ENCODE results near the gene LONRF2.

LONRF2 gene

DNA sequence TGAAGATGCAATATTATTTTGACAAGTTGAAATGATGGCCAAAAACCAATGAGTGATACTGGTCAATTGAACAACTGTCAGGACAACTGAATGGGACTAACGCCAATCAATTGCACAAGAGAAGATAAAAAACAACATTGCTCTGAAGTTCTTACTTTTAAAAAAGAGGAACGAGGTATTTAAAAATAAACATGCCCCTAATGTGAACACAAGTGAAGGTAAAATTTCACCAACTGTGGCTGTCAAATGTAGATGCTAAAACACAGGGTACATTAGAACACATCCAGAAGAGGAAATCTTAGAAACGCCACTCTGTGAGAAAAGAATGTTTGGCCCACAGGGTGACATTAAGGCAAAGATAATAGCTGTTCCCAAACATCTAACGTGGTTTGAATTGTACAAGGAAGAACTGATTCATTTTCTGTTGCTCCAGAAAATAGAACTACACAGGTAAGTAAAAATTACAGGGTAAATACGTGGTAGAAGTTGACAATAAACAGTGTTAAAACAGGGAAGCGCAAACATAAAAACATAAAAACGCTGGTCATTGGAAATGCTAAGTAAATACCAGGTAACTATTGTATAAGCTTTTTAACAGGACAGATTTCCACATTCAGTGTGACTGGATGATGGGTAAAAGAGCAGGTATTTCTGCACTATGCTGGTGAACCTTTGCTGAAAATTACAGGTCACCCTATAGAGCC, 20.3 kb downstream of the LONRF2 start:
- no peak for ATAC-seq
- no peak for DNase-seq

DNA sequence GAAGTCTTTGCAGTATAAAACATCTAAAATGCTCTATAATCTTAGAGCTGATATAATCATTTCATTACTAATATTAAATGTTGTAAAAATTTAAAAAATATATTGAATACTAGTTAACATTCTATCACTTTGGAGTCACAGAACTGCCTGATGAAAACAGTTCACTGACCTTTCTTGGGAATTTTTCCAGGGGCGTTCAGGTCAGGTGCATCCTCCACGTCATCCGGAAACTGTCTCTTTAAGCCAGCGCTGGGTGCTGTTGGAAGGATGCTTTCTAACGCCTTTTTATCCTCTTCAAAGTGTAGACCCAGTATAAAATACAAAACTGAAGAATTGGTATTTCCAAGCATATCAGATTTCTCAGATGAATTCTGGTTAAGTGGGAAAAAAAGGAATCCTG, 22.8 kb downstream of the LONRF2 start:
- DNase-seq: no peak

DNA sequence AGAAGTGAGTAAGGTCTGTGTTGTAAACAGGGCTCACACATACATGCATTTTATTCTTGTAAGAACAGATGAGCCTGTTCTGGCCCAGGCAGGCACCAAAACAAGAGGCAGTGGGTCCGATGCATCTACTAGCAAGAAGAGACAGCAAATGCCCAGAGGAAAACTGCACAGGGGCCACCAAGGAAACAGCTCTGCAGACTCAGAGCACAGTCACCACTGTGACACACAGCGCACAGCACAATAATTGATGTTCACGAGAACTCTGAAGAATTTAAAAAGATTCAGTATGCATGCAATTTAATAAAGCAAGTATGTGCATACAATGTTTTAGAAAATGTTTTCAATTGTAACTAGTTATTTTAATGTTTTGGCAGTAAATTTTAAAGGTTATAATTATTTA, 24.8 kb downstream of the LONRF2 start:
- no peak for DNase-seq
- ATAC-seq: no peak

More for the DNA sequence above, 22.8 kb downstream of the LONRF2 start:
- ATAC-seq: no peak

GRCh38 chr2:100294162-100294497, 28.2 kb downstream of the LONRF2 start:
- DNase-seq (no peak), ATAC-seq (no peak)

DNA sequence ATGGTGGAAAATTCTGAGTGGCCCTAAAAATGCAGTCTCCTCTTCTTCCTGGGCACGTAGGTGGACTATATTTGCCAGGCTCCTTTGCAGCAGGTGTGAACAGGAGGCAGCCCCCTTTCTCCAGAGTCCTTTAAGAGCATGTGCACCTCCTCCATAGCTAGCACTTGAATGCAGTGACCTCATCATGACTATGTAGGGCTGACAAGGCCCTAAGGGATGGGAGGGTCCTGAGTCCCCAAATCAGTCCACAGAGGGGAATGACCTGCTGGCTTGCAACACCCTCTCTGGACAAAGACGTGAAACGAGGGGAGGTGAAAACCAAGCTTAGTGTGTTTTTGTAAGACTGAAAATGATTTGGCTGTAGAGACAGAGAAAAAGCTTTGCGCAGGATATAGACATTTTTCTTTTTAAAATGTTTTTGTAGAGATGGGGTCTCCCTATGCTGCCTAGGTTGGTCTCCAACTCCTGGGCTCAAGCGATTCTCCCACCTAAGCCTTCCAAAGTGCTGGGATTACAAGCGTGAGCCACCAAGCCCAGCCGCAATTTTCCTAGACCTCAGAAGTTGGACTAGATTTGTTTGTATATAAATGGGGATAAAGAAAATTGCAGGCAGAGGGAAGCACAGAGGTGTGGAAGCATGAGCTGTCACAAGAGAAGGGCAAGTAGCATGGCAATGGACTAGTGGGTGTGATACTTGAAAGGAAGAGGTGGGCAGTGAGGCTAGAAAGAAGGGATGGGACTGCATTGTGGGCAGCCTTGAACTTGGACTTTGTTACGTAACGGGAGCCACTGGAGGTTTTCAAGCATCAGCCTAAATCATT, 28.8 kb downstream of the LONRF2 start:
- no peak for DNase-seq
- no peak for ATAC-seq

GRCh38 chr2:100292022-100292580, 30.2 kb downstream of the LONRF2 start:
- ATAC-seq (peak; percentile 82), DNase-seq (peak; percentile 53)

DNA sequence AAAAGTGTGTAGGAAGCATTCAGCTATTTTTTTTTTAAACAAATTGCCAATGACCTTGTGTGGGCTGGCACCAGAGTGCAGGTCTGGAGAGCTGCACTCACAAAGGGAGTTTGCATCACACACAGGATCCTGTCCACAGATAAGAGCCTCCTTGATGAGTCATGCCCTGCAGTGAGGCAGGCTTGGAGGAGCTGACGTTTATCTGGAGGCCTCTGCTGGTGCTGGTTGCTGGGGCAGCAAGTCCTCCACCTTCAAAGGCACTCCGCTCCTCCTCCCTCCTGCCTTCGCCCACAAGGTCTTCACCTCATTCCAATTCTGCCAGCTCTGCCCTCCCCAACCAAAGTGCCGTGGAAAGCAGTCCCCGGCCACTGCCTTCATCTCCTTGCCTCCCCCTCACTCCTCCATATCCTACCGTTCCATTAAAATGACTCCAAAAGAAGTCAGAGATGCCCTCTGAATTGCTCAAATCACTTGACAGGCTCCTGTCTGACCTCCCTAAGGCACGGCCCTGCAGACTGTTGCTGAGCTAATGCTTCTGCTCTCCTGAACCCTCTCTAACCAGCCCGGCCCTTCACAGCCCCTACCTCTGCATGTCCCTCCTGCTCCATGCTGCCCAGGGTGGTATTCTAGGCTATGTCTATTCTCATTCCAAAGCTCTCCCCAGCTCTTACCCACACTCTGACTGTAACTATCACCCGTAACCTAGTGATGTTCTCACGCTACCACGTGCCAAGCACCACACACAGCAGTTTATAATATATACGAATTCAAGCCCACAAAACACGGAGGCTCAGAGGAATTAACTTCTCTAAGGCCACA, 30.9 kb downstream of the LONRF2 start:
- peak; percentile 93 for ATAC-seq
- DNase-seq: peak; percentile 54

GRCh38 chr2:100290718-100291151, 31.6 kb downstream of the LONRF2 start:
- ATAC-seq (no peak), DNase-seq (no peak)

DNA sequence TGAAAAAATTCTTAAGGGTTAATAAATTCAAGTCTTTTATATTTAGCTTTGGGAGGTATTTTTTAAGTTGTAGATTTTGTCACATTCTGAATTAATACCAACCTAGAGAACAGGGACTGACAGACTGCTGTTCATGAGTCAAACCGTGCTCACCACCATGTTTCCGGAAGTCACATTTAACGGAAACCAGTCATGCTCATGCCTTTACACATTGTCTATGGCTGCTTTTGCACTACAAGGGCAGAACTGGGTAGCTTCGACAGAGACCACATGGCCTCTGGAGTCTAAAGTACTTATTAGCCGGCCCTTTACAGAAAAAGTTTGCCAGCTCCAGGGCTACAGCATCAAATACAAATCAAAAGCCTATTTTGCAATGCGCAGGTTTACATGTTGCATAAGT, 33.3 kb downstream of the LONRF2 start:
- DNase-seq: no peak
- no peak for ATAC-seq

DNA sequence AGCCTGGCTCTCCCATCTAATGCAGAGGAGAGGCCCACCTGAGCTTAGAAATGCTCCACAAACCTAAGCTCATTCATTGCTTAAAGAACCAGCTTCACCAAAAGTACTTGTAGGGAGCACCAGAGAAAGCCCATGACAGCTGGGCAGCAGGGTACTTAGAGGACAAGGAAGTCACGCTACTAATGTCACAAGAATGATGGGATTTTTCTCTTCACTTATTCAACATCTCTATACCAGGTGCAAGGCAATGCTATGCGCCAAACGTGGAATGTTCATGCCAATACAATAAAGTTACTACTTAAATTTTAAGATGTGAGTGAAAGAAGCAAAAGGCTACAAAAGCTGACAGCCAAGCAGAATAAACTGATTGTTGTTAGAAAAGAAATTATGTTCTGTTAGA, 36.0 kb downstream of the LONRF2 start:
- ATAC-seq: no peak
- no peak for DNase-seq

- ATAC-seq (no peak), DNase-seq (no peak)
Measured at GRCh38 chr2:100285691-100286090, 36.6 kb downstream of the LONRF2 start.

DNA sequence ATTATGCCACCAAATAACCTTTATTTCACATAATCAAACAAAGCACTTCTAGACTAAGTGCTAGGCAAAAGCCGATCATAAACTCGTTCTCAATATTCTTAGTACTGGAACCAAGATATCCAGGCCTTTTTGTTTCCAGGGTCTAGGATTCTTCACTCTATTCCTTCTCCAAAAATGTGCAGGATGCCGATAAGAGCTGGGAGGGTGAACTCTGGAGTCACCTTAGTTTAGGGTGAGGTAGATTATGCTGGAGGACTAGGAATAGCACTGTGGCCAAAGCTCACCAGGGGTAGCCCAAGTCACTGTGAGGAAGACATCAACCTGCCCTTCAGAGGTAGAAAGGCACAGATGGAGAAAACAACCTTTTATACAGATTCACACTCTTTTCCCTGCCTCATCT, 37.3 kb downstream of the LONRF2 start:
- ATAC-seq: no peak
- no peak for DNase-seq

DNA sequence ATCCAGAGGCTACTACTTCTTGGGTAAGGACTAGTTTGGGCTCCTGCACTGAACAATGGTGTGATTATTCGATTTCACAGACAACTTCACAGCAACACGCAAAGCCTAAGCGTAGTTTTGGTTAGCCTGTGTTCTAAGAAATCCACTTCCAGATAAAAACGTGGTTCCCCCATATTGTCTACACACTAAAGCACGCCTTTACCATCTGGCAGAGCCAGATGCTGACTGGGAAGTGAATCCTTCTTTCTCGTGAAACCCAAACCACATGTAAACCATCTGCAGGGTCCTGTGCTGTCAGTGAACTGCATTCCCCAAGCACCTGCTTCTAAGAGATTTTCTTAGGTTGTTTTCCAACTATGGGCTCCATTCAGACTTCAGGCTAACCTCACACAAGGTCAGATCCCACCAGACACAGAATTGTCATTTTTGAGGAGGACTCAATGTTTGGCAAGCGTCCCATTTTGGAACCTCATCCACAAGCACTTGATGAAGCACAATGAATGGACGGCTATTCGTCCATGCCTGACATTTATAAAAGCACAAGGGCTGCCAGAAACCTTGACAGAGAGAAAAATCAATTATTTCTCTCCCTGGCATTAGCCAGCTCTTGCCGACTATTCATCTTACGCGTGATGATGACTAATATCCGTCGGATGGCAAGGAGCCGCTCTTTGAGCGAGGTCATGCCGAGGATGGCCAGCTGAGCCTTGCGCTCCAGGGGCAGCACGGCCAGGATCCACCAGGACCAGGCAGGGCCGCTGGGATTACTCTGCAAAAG, 38.4 kb downstream of the LONRF2 start:
- DNase-seq: no peak
- no peak for ATAC-seq

DNA sequence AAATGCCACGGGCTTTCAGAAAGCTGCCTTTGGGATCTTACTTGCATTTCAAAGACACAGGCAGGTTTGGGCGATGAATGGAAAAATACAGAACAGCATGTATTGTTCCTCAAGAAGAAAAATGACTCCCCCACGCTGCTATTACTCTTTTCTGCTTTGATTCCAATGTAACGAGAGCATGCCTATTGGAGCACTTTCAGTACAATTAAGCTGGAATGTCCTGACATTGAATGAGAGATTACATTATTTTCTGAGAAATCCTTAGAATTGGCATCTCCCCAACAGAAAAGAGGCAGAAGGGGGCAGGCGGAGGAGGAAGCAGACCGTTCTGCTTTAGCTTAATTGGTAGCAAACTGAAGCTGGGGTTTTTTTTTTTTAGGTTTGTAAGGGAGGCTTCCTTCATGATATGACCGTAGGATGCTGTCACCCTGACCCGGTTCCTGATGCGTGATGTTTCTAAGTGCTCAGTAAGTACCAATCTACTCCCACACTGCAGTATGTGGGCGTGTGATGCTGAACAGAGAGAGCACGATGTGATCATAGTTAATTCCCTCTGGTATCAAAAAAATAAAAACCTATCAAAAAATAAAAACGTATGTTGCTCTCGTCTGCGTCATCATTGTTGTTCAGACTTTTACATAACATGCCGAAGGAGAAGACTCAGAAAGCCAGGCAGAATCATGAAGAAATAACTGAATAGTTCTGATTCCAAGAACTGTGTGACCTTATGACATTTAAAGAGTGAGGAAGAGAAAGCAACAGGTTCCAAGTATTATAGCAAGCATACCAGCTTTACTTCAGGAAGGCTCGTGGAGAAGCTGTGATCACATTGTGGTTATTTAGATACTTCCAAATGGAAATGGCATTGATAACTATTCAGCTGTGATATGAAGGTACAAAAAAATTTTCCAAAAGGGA, 40.5 kb downstream of the LONRF2 start:
- DNase-seq (no peak), ATAC-seq (no peak)

- DNase-seq: no peak
- no peak for ATAC-seq
Measured at GRCh38 chr2:100279586-100280534, 42.4 kb downstream of the LONRF2 start.

DNA sequence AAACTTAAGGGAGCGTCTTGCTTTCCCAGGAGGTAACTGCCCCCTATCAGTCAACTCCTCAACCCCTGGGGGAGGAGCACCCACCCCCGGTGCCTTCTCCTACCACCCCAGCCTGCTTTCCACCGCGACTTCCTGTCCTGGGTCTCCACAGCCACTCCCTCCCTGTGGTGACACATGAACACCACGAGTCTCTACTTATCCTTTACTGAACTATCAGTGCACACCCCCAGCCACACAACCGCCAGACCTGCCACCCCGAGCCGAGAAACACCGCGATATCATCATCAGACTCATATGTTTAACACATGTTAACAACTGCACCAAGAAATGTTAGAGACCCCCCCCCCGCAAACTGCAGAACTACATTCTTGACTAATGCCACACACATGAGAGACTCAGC, 43.3 kb downstream of the LONRF2 start:
- ATAC-seq (no peak), DNase-seq (no peak)

DNA sequence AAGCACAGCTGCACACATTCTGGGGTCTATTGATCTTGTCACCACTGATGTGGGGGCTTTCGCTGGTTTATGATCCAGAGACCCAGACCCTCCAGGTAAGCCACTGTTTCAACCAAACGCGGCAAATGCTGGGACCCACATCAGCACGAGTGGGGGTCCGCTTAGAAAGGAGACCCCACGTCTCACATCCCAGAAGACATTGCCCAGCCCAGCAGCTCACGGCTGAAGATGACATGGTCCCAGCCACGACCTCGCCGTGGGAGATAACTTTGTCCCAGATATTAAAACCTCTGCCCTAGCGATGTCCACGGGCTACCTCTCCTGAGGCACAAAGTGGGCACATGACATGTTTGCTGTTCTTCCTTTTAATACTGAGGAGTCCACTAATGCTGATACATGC, 43.8 kb downstream of the LONRF2 start:
- ATAC-seq (no peak), DNase-seq (no peak)

DNA sequence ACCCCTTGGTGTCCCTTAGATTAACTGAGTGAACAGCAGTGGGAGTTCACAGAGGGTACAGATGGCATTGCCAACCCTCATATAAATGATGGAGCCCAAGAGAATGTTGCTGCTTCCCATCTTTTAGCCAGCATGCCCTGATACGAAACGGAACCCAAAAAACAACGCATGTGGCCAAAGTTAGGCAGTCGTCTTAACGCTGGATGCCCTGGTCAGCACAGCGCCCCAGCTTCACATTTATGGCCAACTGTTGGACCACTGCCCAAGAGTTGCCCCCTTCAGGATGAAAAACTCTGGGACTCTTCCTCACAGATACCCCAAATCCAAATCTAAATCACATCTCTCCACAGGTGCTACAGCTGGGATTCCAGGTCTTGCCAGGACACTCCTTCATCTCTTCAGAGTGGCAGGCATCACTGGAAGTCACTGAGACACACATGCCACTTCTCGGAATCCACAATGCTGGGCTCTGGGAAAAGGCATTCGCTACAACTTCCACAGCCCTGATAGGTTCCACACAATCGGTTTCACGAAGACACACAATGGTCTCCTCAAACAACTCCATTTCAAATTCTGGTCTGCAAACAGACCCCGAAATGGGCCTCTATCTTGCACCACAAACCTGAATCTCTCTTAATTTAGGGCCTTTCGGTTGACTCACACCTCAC, 44.6 kb downstream of the LONRF2 start:
- DNase-seq (no peak), ATAC-seq (no peak)

- DNase-seq (no peak), ATAC-seq (no peak)
Measured at GRCh38 chr2:100276716-100277115, 45.6 kb downstream of the LONRF2 start.
